Gastrocnemius medialis (tissue), 4 donors: ENCODE measurements around the gene PALD1.

ENCODE experiments used
- CTCF ChIP-seq, 5 experiments: fragments of 450-650 bp in 3 of 5; fragments of 200-600 bp in 2 of 5; sonication (generic) in 2 of 5; IDR thresholded peaks in 4 of 5; conservative IDR thresholded peaks in 1 of 5; 1 replicate in 4 of 5; 2 replicates in 1 of 5; pipeline ENCODE4 v1.5.1; 2016 to 2019; ENCODE audit warnings: antibody characterized with exemption in 5 of 5, mild to moderate bottlenecking in 3 of 5, moderate library complexity in 3 of 5
- POLR2A ChIP-seq, 2 donors: fragments of 450-650 bp; IDR thresholded peaks; one replicate each; pipeline ENCODE4 v1.6.1; 2017; ENCODE audit warnings: antibody characterized with exemption in 2 of 2, mild to moderate bottlenecking in 2 of 2, moderate library complexity in 2 of 2

- TF ChIP-seq CTCF (IDR thresholded peaks at IDR 0.05 in 4 of 5, conservative IDR thresholded peaks at IDR 0.05 in 1 of 5), result no peak
- no peak for TF ChIP-seq POLR2A (IDR thresholded peaks at IDR 0.05)
These were observed 105.8 kb downstream of the PALD1 start for GRCh38 chr10:70584366-70584765.
